ENCODE results near the gene RAD18.

RAD18 gene

DNA sequence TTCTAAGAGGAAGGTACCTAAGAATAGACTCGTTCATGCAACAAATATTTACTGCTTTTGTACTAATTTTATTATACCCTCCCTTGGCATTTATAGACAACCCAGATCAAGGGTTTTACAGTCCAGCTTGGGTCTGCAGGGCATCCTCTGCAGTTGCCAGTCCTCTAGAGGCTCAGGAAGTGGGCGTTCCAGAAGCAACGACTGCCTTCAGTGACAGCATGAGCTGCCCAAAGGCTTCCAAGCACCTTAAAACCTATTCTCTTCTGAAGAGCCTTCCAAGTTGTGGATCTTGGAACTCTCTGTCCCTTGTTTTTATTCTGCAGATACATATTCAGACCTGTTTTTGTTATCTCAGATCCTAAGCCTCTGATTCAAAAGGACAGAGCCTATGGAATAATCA lies 95.6 kb downstream of the RAD18 start:
- no peak for DNase-seq (ENCODE audit: low read depth, low spot score)

DNA sequence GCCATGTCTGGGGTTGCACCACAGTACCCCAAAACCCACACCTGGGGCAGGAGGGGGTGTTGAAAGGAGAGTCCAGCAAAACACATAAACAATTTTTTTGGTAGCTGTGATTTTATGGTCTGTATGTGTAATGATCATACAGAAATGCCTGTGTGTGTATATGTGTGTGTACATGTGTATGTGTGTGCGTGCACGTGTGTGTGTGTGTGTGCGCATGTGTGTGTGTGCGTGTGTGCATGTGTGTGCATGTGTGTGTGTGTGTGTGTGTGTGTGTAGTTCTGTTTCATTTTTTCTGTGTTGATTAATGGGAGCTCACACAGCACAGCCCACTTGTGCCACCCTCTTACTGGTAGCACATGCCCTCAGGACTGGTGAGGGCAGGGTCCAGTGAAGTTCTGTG lies 97.6 kb downstream of the RAD18 start:
- DNase-seq (ENCODE audit: low read depth, low spot score): no peak

DNA sequence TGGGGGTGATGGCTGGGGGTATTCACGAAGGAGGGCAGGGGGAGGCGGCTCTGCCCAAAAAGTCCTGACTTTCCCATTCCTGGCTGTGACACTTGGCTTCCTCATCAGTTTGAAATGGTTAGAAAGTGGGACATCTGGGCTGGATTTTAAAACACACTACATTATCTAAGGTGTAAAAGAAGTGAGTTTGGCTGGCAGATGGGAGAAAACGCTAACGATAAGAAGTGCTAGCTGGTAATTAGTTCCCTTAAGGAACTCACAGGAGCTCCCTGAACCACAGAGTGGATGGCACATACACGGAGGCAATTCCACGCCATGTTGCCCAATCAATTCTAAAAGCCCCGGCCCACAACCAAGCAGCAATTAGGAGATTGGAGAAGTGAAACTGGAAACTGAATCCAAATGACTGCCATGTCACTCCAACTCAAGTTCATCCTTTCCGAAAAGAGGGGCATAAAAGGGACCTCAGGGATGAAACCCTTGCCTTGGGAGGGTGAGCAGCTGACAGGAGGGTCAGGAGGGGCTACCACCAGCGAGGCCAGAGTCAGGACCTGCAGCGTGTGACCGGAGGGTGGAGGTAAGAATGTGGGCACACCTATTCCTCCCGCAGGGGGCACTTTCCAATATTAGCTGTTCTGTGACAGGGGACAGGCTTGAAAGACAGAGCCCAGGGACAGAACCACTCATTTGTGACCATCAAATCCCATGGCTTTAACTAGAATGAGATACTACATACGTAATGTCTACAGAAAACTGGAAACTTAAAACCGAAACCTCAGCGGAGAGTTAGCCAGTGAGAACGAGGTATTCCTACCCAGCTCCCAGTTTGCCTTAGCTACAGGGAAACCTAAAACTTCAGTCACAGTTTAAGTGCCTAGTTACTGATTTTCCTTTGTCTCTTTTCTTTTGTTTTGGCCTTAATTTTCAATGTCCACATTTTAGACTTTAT lies 98.6 kb downstream of the RAD18 start:
- no peak for DNase-seq (ENCODE audit: low read depth, low spot score)

DNA sequence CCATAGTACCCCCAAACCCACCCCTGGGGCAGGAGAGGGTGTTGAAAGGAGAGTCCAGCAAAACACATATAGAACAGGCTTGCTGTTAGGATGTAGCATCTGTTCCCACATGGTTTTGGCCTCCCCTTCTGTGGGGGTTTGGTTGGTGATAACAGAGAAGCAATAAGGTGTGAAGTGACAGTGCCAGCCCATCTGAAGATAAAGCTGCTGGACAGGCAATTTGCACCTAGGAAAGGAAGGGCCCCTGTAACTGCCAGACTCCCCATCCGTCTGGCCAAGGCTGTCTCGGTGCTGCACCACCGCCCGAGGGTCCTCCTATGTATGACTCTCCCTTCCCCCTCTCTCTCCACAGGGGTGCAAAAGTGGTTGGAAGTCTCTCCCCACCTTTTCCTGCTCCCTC lies 99.4 kb downstream of the RAD18 start:
- DNase-seq (ENCODE audit: low read depth, low spot score): no peak

DNA sequence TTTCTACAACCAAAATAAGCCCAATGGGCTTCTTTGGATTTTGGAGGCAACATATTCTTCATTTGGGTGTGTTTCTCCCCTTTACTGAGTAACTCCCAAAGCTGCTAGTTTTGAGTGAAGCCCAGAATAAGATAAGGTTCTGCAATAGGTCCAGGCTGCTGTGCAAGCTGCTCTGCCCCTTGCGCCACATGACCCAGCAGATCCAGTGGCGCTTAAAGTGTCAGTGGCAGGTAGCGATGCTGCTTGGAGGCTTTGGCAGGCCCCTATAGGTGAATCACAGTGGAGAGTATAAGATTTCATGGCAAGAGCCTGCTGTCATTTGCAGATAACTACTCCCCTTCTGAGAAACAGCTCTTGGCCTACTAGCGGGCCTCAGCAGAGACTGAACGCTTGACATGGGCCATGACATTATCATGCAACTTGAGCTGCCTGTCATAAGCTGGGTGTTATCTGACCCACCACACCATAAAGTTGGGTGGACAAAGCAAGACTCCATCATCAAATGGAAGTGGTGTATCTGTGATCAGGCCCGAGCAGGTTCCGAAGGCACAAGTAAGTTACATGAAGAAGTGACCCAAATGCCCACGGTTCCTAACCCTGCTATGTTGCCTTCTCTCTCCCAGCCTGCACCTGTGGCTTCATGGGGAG lies 105.4 kb downstream of the RAD18 start:
- DNase-seq (ENCODE audit: low read depth, low spot score): no peak

DNA sequence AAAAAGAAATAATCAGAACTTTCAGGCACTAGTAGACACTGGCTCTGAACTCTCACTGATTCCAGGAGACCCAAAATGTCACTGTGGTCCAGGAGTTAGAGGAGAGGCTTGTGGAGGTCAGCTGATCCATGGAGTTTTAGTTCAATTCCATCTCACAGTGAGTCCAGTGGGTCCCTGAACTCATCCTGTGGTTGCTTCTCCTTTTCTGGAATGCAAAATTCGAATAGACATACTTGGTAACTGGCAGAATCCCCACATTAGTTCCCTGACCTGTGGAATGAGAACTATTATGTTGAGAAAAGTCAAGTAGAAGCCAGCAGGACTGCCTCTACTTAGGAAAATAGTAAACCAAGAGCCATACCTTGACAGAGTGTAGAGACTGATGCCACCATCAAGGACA lies 106.6 kb downstream of the RAD18 start:
- no peak for DNase-seq (ENCODE audit: low read depth, low spot score)

DNA sequence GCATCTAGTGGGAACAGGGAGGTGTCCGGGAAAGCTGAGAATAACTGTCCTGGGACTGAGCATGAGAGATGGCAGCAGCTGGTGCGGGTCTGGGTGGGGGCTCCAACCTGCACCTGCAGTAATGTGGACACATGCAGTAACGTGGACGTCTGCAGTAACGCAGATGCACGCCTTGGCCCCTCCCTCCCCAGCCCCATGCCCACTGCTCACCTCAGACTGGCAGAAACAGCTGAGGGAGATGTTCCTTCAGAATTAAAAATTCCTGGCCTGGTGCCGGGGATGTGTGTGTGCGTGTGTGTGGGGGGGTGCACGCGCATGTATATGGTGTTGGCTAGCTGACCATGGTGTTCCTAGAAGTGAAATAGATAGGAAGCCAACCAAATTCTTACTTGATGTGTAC lies 107.2 kb downstream of the RAD18 start:
- DNase-seq (ENCODE audit: low read depth, low spot score): no peak

DNA sequence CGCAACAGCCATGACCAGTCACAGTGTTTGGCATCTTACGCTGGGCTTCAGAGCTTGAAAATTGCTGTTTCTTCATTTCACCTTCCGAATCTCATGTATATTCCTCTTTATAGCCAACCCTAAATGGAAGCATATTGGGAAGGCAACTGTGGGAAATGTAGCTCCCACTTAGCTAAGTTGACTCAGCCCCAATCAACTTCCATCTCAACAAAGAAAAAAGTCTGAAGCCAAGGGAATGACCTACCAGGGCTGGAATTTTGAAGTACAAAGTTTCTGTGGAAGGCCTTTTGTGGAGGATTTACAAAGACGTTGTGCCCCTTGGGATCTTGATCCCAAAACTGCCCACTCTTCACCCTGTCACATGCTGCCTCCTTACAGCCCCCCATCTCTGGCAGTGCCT lies 108.6 kb downstream of the RAD18 start:
- no peak for DNase-seq (ENCODE audit: low read depth, low spot score)

DNA sequence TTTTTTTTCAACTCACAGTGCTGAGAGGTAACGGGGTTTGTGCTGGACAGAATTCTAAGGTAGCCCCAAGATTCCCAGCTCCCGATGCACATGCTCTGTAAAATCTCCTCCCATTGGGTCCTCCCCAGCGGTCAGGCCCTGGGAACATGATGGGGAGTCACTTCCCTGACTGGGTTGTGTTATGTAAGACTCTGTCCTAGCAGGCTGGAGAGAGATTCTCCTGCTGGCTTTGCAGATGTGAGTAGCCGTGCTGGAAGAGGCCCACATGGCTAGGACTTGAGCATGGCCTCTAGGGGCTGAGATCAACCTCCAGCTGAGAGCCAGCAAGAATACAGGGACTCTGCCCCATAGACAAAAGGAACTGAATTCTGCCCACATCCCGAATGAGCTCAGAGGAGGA lies 110.2 kb downstream of the RAD18 start:
- no peak for DNase-seq (ENCODE audit: low read depth, low spot score)

DNA sequence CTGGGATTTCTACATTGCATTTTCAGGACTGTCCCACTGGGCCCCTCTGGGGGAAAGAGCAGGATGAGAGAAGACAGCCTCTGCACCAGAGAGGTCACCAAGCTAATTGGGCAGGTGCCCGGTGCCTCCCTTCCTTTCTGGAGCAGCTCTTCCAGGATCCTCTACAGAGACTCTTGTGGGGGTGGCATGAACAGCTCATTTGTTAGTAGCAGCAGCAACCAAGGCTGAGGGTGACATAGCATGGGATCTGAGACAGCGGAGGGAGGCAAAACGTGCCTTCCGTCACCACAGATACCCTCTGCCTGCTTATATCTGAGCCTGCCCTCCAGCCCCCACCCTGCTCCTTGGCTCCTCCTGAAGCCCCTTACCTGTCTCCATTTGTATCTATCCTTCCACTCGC lies 110.8 kb downstream of the RAD18 start:
- no peak for DNase-seq (ENCODE audit: low read depth, low spot score)

DNA sequence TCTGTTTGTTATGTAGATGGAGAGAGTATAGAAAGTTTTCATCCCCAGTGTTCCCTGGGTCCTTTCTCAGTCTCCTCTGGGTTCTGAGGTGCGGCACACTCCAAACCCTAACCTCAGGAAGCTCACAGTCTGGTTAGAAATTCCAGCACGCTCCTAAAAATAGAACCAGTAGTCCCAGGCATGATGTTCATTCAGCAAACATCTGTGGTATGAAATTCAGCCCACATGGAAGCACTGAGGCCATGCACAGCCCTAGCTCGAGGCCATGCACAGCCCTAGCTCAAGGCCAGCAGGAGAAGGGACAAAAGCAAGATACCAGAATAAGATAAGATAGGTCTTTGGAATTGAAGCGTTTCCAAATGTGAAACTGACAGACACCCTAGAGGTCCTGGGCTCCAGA lies 111.6 kb downstream of the RAD18 start:
- no peak for DNase-seq (ENCODE audit: low read depth, low spot score)

DNA sequence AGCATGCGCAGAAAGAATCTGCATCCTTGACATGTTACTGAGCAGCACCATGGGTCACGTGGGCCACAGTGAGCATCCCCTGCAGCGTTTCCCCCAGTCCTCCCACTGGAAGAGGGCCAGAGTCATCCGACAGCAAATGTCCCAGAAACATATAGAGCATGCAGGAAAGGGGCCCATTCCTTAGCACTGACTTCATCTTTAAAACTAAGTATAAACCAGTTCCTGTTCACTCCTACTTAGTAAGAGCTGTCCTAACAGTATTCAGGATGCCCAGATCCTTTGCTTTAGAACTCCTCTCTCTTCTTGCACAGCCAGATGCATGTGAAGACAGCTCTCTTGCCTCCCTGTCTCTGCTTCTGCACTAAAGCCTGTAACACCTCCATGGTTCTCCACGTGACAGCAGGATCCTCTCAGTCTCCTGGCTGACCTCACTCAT lies 114.6 kb downstream of the RAD18 start:
- no peak for DNase-seq (ENCODE audit: low read depth, low spot score)

DNA sequence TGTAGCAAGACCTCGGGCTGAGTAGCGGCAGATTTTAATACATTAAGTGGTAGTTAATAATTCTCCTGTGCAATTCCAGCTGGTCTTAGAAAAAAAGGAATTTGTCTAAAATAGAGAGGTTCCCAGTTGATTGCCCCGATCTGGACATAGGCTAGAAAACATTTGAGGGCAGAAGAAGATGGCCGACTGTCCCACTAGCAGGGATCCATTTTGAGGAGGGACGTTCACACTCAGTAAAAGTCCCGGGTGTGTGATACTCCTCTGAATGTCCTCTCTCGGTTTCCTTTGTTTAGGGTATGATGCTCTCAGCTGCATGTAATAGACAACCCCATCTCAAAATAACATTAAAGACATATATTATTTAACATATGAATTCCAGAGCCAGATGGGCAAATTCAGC lies 116.0 kb downstream of the RAD18 start:
- DNase-seq (ENCODE audit: low read depth, low spot score): no peak

DNA sequence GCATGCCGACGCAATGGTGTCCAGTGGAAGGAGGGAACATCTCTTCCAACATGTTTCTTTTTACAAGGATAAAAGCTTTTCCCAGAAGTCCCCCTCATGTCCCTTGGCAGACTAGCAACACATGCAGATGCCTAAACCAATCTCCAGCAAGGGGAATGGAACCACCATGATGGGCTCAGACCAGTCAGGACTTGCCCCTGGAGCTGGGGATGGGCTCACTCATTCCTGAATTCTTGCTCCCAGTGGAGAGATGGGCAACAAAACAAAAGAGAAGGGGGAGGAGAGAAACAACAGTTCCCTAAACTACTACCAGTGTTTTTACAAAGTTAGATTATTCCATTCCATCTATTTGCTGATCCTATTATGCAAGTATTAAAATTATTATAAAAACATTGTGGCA lies 117.1 kb downstream of the RAD18 start:
- DNase-seq (ENCODE audit: low read depth, low spot score): no peak

DNA sequence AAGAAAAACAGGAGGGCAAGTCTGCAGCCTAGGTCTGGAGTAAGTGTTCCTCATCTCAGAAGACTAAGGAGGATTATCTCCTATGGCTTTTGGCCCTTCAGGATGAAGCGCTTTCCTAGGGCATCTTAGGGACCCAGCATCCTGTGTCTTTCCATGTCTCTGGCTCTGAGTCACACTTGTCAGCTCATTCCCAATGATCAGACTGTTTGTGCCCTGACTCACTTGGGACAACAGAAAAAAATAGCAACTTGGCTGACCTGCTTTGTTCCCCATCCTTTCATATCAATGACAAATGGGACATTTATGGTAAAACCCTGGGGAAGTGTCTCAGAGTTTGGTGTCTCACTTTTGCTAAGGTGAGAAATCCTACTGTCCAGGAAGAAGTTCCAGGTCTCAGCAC lies 117.6 kb downstream of the RAD18 start:
- DNase-seq (ENCODE audit: low read depth, low spot score): no peak

DNA sequence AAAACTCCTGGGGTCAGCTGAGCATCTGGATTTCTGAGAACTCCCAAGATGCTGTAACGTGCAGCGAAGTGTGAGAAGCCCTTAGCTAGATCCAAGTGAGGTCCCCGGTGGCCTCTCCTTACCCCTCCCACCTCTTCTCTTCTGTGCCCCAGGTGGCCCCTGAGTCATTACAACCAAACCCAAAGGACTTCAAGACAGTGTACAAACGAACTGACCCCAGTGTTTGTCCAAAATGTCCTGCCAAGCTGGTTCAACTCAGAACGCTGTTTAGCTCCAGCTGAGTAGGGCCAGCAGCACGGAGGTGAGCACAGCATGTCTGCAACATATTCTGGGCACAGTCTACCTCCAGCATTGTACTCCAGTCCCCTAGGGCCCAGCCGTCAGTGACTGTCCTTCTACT lies 119.9 kb downstream of the RAD18 start:
- DNase-seq (ENCODE audit: low read depth, low spot score): no peak

DNA sequence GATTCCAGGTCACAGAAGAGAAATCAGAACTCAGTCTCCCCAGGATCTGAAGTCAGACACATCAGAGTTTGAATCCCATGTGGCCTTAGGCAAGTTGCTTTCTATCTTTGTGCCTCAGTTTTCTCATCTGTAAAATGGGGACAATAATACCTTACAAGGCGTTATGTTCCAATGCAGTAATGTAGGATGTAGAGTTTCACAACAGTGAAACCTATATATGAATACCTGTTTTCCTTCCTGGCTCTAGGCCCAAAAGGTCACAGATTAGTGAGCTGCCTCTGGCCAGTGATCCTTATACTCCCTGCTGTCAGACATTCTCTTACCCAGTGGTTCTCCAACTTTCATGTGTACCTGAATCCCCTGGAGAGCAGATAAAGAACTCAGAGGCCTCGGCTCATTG lies 121.0 kb downstream of the RAD18 start:
- DNase-seq (ENCODE audit: low read depth, low spot score): no peak

DNA sequence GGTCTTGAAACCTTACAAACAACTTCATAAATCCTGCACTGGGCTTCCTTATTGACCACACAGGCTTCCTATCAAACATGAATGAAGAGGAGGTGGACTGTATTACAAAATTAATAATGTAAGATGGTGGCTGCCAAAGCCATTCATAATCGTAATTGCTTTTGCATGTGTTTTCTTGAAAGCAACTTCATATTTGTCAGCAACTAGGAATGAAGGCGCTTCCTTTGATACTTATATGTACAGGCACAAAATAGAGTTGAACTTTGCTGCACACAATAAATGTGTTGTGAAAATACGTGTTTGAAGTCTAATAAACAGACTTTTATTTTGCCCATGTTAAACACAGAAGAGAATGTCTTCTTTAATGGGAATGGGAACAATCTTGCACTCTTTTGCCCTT lies 121.8 kb downstream of the RAD18 start:
- DNase-seq (ENCODE audit: low read depth, low spot score): no peak

DNA sequence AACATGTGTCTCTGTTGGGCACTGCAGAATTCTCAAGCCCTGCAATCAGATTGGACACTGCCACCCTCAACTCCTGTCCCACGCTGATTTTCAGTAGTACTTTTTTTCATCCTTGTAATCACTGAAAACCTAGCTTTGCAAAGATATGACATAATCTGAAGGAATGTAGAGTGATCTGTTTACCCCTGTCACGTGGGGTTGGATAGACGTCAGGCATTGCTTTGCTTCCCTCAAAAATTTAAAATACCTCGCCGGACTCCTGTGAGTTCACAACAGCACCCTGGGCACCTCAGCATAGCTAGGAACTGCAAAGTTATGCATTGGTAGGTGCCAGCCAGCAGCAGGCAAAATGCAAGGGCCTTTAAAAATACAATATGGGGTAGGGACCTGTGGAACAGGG lies 122.7 kb downstream of the RAD18 start:
- DNase-seq (ENCODE audit: low read depth, low spot score): no peak

DNA sequence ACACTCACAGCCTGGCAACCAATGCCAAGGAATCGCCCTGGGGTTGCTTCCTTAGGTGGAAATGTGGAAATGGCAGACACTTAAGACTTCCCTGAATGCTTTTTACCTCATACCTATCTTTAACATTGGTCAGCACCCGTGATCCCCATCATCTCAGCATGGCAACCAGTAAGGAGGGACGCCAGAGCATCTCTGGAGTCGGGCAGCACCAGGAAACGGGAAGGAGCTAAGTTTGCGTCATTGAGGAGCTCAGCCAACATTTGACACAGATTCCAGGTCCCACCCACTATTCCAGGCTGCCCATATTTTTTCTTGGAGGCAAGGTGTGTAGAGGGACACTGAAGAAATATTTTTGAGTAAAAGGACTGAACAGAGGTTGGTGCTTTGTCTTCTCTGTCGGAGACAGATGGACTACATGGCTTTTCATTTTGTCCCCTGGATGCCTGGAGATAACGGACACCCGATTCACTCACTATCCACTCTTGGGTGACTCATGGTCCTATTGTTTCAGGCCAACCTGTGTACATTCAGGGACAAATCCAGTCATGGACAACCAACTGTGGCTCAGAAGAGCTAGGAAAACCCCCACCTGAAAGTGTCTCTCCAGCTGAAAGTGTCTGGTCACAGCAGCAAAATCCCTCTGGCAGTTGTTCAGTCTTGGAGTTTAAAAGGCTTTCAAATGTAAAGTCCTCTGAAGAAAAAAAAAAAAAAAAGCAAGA lies 123.5 kb downstream of the RAD18 start:
- no peak for DNase-seq (ENCODE audit: low read depth, low spot score)

DNA sequence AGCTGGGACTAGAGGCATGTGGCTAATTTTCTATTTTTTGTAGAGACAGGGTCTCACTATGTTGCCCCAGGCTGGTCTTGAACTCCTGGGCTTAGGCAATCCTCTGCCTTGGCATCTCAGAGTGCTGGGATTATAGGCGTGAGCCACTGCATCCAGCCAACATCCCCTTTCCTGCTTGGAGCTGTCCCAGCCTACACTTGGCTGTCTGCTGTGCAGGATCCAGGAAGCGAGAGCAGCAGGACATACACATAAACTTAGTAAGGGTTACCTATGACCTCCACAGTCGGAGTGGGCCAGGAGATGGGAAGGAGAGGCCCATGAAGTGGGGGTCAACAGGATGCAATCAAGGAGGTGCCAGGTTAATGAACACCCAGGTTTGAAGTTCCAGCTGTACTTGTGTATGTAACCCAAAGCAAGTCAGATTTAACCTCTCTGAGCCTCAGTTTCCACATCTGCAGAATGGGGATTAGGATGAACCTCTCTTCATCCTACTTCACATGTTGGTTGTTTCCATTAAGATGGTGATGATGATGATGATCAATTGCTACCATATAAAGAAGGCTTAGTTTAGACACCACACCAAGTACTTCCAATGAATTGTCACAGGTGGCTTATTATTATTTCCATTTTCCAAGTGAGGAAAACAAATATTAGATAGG lies 124.4 kb downstream of the RAD18 start:
- no peak for DNase-seq (ENCODE audit: low read depth, low spot score)

DNA sequence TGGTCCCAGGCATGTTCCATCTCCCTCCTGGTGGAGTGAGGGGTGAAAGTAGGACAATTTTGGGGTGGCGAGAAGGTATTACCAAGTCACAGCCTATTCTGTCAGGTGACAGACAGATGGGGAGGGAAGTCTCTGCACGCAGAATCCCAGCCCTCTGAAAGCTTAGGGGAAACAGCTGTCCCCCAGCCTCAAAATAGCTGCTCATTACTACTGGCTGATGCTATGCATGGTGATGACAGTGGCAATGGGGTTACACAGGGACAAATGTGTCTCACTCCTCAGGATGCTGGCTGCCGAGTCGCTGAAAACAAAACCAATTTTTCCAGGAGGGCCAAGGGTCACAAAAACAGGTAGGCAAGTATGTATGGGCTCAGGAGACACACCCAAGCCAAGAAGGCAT lies 125.0 kb downstream of the RAD18 start:
- no peak for DNase-seq (ENCODE audit: low read depth, low spot score)

All from activated CD4-positive, CD25-positive, alpha-beta regulatory T cell treated with anti-CD3 and anti-CD28 coated beads, Interleukin-2, amount 50 U/mL, for 16 hours (primary cell).